HepG2 (cell line): ENCODE results near the gene MACROD2. TPM values are rescaled to one million over a fixed set of nuclear protein-coding genes. Genes with fewer than 3 reads are reported as not detected.

ENCODE experiments used
- ARNT ChIP-seq: fragments of 450-650 bp; IDR thresholded peaks from 2 replicates; pipeline ENCODE4 v1.6.1; 2017
- ATM ChIP-seq: fragments of 450-650 bp; IDR thresholded peaks from 2 replicates; pipeline ENCODE4 v1.7.1; 2017; ENCODE audit warnings: mild to moderate bottlenecking, borderline replicate concordance
- ETV6 ChIP-seq: sonication (generic); formaldehyde crosslinking; conservative IDR thresholded peaks from 2 replicates; pipeline ENCODE4 v1.4.0; 2020; ENCODE audit warnings: missing genetic modification reagents
- HCFC1 ChIP-seq: fragments of 150-350 bp; IDR thresholded peaks from 2 replicates; pipeline ENCODE4 v1.6.1; 2014; ENCODE audit warnings: low read depth, low read length
- HNF1B ChIP-seq: sonication (generic); formaldehyde crosslinking; IDR thresholded peaks from 2 replicates; pipeline ENCODE4 v1.5.1; 2020; ENCODE audit warnings: mild to moderate bottlenecking, moderate library complexity, missing genetic modification reagents
- KAT2B ChIP-seq: fragments of 150-350 bp; IDR thresholded peaks from 2 replicates; pipeline ENCODE4 v1.6.1; 2014; ENCODE audit warnings: low read depth, low read length, borderline replicate concordance
- MIXL1 ChIP-seq: IDR thresholded peaks from 2 replicates; pipeline ENCODE4 v1.6.1; 2016
- NFE2L1 ChIP-seq: sonication (generic); formaldehyde crosslinking; IDR thresholded peaks from 2 replicates; pipeline ENCODE4 v1.4.0; 2020; ENCODE audit warnings: missing genetic modification reagents, mild to moderate bottlenecking, borderline replicate concordance
- POGZ ChIP-seq: sonication (generic); formaldehyde crosslinking; IDR thresholded peaks from 2 replicates; pipeline ENCODE4 v1.4.0; 2020; ENCODE audit warnings: mild to moderate bottlenecking, missing genetic modification reagents
- RXRA ChIP-seq: sonication (generic); formaldehyde crosslinking; IDR thresholded peaks from 2 replicates; pipeline ENCODE4 v1.5.1; 2020; ENCODE audit warnings: missing genetic modification reagents
- RXRB ChIP-seq: IDR thresholded peaks from 2 replicates; pipeline ENCODE4 v1.6.1; 2016; ENCODE audit warnings: borderline replicate concordance, missing genetic modification reagents, missing compliant biosample characterization
- SIN3B ChIP-seq: fragments of 150-350 bp; IDR thresholded peaks from 2 replicates; pipeline ENCODE4 v1.6.1; 2014; ENCODE audit warnings: low read length
- TAF1 ChIP-seq: sonication (generic); formaldehyde crosslinking; IDR thresholded peaks from 2 replicates; pipeline ENCODE4 v1.4.0; 2020; ENCODE audit warnings: missing genetic modification reagents
- TBX2 ChIP-seq: sonication (generic); formaldehyde crosslinking; IDR thresholded peaks from 2 replicates; pipeline ENCODE4 v1.5.0; 2020; ENCODE audit warnings: missing genetic modification reagents, mild to moderate bottlenecking, borderline replicate concordance
- TFE3 ChIP-seq: IDR thresholded peaks from 2 replicates; pipeline ENCODE4 v1.6.1; 2016
- YEATS4 ChIP-seq: sonication (generic); formaldehyde crosslinking; IDR thresholded peaks from 2 replicates; pipeline ENCODE4 v1.4.0; 2020; ENCODE audit warnings: missing genetic modification reagents, borderline replicate concordance
- ZNF205 ChIP-seq: IDR thresholded peaks from 2 replicates; pipeline ENCODE4 v1.6.1; 2018; ENCODE audit warnings: missing biosample characterization, missing genetic modification reagents
- ZNF724P ChIP-seq: sonication (generic); formaldehyde crosslinking; IDR thresholded peaks from 2 replicates; pipeline ENCODE4 v1.8.0; 2022; ENCODE audit warnings: missing genetic modification reagents, borderline replicate concordance
- polyA plus RNA-seq, 8 experiments: library from polyadenylated mRNA; depleted of rRNA in 3 of 8; stranded (reverse) in 7 of 8; unstranded in 1 of 8; fragments of >200 nt; fragmentation: Illumina TruSeq in 4 of 8; extraction: Trizol in 4 of 8; gene quantifications; 2 replicates each; pipeline versions ENCODE4 v1.2.1 to v1.2.3, GENCODE V29; 2011 to 2016; ENCODE audit warnings: low read depth in 4 of 8, missing spikeins in 1 of 8, mixed read lengths in 1 of 8; ENCODE audit not compliant: insufficient read depth in 1 of 8
- total RNA-seq, 5 experiments: library from RNA; depleted of rRNA; stranded (reverse); fragments of >200 nt; fragmentation: Illumina TruSeq; extraction: Trizol; gene quantifications; 2 replicates each; pipeline ENCODE4 v1.2.3, GENCODE V29; 2016; ENCODE audit warnings: low read depth in 1 of 5
- TF ChIP-seq, protein P1 (sequence below): conservative IDR thresholded peaks from 2 replicates; pipeline ENCODE4 v1.6.1; 2018; ENCODE audit warnings: missing genetic modification reagents
- TF ChIP-seq, protein P2 (sequence below): IDR thresholded peaks from 2 replicates; pipeline ENCODE4 v1.6.1; 2012; ENCODE audit warnings: inconsistent platforms
- TF ChIP-seq, protein P3 (sequence below), 2 experiments: sonication (generic) in 1 of 2; formaldehyde crosslinking in 1 of 2; IDR thresholded peaks; 2 replicates each; pipeline versions ENCODE4 v1.4.0 to v1.6.1; 2016 to 2020; ENCODE audit warnings: borderline replicate concordance in 1 of 2, low read depth in 1 of 2, mild to moderate bottlenecking in 1 of 2, missing genetic modification reagents in 1 of 2
- TF ChIP-seq, protein P4 (sequence below): sonication (generic); formaldehyde crosslinking; IDR thresholded peaks from 2 replicates; pipeline ENCODE4 v1.8.1; 2023; ENCODE audit warnings: mild to moderate bottlenecking, missing genetic modification reagents

Gene MACROD2
- total and polyA plus RNA-seq, 2 of the 13 experiments (the other 11 are each of a cell fraction or from before 2014, with no cell fraction given): 0.13 to 0.51 TPM

DNA sequence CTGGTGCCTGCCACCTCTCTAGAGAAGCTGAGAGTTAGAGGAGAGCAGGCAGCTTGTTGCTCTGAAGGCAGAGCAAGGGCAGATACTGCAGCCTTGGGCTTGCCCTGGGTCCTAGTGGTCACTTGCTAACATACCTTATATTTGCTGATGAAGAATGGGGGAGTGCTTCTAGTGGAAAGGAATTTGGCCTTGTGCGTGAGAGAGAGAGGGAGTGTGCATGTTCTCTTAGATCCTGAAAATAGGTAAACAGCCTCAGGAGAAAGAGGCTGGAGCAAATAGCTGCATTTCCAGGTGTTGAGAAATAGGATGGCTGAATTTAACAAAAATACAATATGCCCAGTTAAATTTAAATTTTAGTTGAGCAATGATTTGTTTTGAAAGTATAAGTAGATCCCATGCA is 1066.6 kb downstream of the MACROD2 start (continued):
- TF ChIP-seq, protein P1, sequence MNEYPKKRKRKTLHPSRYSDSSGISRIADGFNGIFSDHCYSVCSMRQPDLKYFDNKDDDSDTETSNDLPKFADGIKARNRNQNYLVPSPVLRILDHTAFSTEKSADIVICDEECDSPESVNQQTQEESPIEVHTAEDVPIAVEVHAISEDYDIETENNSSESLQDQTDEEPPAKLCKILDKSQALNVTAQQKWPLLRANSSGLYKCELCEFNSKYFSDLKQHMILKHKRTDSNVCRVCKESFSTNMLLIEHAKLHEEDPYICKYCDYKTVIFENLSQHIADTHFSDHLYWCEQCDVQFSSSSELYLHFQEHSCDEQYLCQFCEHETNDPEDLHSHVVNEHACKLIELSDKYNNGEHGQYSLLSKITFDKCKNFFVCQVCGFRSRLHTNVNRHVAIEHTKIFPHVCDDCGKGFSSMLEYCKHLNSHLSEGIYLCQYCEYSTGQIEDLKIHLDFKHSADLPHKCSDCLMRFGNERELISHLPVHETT: peak; percentile 60; the same call in 1 of the 2 replicates
- TF ChIP-seq ZNF205 (CRISPR knock-in tag) (peak; percentile 42; the same call in 1 of the 2 replicates), TBX2 (CRISPR knock-in tag) (peak; percentile 73; the same call in 1 of the 2 replicates), KAT2B (no peak), TFE3 (CRISPR knock-in tag) (peak; percentile 88), HNF1B (CRISPR knock-in tag) (0 out of 2 replicates have a peak, but pooled peaks have one; percentile 35), ATM (no peak), RXRA (CRISPR knock-in tag) (peak; percentile 74; the same call in 1 of the 2 replicates), ZNF724P (CRISPR knock-in tag) (no peak), HCFC1 (no peak), ETV6 (CRISPR knock-in tag) (peak; percentile 81), POGZ (peak; percentile 91), RXRB (CRISPR knock-in tag) (peak; percentile 89), SIN3B (peak; percentile 26; the same call in 1 of the 2 replicates), YEATS4 (CRISPR knock-in tag) (peak; percentile 50; the same call in 1 of the 2 replicates), ARNT (no peak), NFE2L1 (CRISPR knock-in tag) (no peak), TAF1 (peak; percentile 50; the same call in 1 of the 2 replicates), MIXL1 (peak; percentile 81; the same call in 1 of the 2 replicates)
- TF ChIP-seq, protein P2, sequence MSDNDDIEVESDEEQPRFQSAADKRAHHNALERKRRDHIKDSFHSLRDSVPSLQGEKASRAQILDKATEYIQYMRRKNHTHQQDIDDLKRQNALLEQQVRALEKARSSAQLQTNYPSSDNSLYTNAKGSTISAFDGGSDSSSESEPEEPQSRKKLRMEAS: peak; percentile 67
- TF ChIP-seq, protein P3, sequence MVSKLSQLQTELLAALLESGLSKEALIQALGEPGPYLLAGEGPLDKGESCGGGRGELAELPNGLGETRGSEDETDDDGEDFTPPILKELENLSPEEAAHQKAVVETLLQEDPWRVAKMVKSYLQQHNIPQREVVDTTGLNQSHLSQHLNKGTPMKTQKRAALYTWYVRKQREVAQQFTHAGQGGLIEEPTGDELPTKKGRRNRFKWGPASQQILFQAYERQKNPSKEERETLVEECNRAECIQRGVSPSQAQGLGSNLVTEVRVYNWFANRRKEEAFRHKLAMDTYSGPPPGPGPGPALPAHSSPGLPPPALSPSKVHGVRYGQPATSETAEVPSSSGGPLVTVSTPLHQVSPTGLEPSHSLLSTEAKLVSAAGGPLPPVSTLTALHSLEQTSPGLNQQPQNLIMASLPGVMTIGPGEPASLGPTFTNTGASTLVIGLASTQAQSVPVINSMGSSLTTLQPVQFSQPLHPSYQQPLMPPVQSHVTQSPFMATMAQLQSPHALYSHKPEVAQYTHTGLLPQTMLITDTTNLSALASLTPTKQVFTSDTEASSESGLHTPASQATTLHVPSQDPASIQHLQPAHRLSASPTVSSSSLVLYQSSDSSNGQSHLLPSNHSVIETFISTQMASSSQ (IDR thresholded peaks at IDR 0.05; ENCODE audit: low read depth): peak; percentile 68; the same call in 1 of the 2 replicates
- TF ChIP-seq, protein P3 (CRISPR knock-in tag; IDR thresholded peaks at IDR 0.05; ENCODE audit: borderline replicate concordance): peak; percentile 87
- TF ChIP-seq, protein P4, sequence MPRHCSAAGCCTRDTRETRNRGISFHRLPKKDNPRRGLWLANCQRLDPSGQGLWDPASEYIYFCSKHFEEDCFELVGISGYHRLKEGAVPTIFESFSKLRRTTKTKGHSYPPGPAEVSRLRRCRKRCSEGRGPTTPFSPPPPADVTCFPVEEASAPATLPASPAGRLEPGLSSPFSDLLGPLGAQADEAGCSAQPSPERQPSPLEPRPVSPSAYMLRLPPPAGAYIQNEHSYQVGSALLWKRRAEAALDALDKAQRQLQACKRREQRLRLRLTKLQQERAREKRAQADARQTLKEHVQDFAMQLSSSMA: no peak
